ENCODE data around the gene SEMA6B.

Gene SEMA6B

DNA sequence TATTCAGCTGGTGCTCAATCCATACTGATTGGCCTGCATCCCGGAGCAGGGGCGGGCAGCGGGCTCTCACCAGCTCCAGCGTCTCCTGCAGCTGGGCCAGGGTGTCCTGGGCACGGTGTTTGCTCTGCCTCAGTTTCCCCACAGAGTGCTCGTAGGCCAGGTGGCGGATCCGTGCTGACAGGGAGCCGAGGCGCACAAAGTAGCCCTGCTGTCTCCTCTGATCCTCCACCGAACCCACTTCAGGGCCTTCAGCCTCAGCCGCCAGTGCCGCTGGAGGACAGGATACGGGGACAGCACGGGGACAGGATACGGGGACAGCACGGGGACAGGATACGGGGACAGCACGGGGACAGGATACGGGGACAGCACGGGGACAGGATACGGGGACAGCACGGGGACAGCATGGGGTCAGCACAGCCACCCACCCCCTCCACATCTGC, 33.9 kb downstream of the SEMA6B start:
- H3K4me3 ChIP-seq (ENCODE audit: low read depth in 1 of 2, low read length in 1 of 2), result no peak overlapping the region
- H3K27me3 ChIP-seq, result no peaks in the 10 kb centered on the region
- peaks cover 0 to 16% of the 10 kb centered on the region in 2 experiments for H3K4me1 ChIP-seq (ENCODE audit: control insufficient read depth in 1 of 2, insufficient read depth in 1 of 2, low read depth in 1 of 2, low read length in 1 of 2)
- TF ChIP-seq, protein P1, sequence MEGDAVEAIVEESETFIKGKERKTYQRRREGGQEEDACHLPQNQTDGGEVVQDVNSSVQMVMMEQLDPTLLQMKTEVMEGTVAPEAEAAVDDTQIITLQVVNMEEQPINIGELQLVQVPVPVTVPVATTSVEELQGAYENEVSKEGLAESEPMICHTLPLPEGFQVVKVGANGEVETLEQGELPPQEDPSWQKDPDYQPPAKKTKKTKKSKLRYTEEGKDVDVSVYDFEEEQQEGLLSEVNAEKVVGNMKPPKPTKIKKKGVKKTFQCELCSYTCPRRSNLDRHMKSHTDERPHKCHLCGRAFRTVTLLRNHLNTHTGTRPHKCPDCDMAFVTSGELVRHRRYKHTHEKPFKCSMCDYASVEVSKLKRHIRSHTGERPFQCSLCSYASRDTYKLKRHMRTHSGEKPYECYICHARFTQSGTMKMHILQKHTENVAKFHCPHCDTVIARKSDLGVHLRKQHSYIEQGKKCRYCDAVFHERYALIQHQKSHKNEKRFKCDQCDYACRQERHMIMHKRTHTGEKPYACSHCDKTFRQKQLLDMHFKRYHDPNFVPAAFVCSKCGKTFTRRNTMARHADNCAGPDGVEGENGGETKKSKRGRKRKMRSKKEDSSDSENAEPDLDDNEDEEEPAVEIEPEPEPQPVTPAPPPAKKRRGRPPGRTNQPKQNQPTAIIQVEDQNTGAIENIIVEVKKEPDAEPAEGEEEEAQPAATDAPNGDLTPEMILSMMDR (IDR thresholded peaks at IDR 0.05), result no peak
- H3K9me3 ChIP-seq, result no peaks in the 10 kb centered on the region
- H3K36me3 ChIP-seq, result peaks cover 59% of the 10 kb centered on the region
- no peak overlapping the region for H3K27ac ChIP-seq

DNA sequence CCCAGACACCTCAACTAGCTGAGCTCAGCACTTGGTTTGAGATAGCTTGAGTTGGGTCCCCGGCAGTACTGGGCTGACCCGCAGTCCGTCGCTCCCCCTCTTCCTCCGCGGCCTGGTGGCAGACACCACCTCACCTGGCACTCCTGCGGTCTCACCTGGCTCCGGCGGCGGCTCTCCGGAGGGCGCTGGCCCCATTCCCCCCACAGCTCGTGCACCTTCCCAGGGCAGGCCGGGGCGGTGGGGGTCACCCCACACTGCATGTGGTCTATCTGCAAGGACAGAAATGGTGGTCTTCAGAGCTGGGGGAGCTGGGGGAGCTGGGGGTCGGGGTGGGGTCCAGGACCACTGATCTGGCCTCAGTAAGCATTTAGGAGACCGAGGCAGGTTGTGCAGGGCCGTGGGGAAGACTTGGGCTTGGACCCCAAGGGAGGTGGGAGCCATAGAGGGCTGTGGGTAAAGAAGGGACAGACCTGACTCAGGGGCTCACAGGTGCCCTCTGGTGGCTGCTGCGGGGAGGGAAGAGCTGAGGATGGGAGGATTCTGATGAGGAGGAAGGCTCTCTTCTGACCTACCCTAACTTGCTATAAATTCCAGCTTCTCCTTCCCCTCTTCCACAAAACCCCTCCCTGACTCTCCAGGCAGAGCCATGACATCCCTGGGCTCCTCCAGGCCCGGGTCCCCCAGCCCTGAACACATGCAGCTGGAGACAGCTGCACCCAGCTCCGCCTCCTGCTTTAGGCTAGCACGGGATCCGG, 34.5 kb downstream of the SEMA6B start:
- TF ChIP-seq, protein P1 (IDR thresholded peaks at IDR 0.05), result peak; percentile 79
- H3K36me3 ChIP-seq, result peaks cover 59% of the 10 kb centered on the region
- H3K27me3 ChIP-seq, result no peaks in the 10 kb centered on the region
- H3K27ac ChIP-seq, result no peak overlapping the region
- H3K4me3 ChIP-seq (ENCODE audit: low read depth in 1 of 2, low read length in 1 of 2), result no peak overlapping the region
- peaks cover 0 to 16% of the 10 kb centered on the region in 2 experiments for H3K4me1 ChIP-seq (ENCODE audit: control insufficient read depth in 1 of 2, insufficient read depth in 1 of 2, low read depth in 1 of 2, low read length in 1 of 2)
- no peaks in the 10 kb centered on the region for H3K9me3 ChIP-seq

GRCh38 chr19:4523306-4524110, 36.0 kb downstream of the SEMA6B start:
- Histone ChIP-seq H3K9me3 (no peaks in the 10 kb centered on the region), H3K4me1 (ENCODE audit: control insufficient read depth in 1 of 2, insufficient read depth in 1 of 2, low read depth in 1 of 2, low read length in 1 of 2) (peaks cover 8 to 22% of the 10 kb centered on the region in 2 experiments), H3K27ac (no peak overlapping the region), H3K27me3 (no peaks in the 10 kb centered on the region), H3K4me3 (ENCODE audit: low read depth in 1 of 2, low read length in 1 of 2) (no peak overlapping the region), H3K36me3 (peaks cover 52% of the 10 kb centered on the region)
- TF ChIP-seq, protein P1 (IDR thresholded peaks at IDR 0.05), result peak; percentile 71

DNA sequence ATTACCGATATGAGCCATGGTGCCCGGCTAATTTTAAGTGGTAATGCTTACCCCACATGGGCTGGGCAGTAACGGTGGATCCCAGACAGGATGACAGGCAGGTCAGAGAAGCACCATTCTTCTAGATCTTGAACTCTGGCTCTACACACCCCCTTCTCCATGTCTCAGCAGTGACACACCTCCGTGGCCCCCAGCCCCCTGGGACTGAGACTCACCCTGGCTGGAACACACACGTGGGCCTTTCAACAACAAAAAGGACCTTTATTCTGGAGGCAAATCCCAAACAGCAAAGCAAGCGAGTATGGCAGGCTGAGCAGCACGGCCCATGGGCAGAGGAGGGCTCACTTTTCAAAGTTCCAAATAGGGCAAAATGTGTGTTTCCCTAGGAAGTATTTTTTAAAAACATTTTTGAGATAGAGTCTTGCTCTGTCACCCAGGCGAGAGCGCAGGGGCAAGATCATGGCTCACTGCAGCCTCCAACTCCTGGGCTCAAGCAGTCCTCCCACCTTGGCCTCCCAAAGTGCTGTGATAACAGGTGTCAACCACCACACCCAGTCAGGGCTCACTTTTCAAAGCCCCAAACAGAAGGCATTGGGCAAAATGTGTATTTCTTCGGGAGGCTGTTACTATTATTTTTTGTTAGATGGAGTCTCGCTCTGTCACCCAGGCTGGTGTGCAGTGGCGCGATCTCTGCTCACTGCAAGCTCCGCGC, 37.0 kb downstream of the SEMA6B start:
- Histone ChIP-seq H3K9me3 (no peaks in the 10 kb centered on the region), H3K4me3 (ENCODE audit: low read depth in 1 of 2, low read length in 1 of 2) (no peak overlapping the region), H3K27me3 (no peaks in the 10 kb centered on the region), H3K27ac (no peak overlapping the region), H3K4me1 (ENCODE audit: control insufficient read depth in 1 of 2, insufficient read depth in 1 of 2, low read depth in 1 of 2, low read length in 1 of 2) (peaks cover 14 to 28% of the 10 kb centered on the region in 2 experiments), H3K36me3 (peaks cover 52% of the 10 kb centered on the region)
- TF ChIP-seq, protein P1 (IDR thresholded peaks at IDR 0.05), result no peak

GRCh38 chr19:4521888-4522242, 37.6 kb downstream of the SEMA6B start:
- no peak overlapping the region for H3K4me3 ChIP-seq (ENCODE audit: low read depth in 1 of 2, low read length in 1 of 2)
- no peaks in the 10 kb centered on the region for H3K9me3 ChIP-seq
- peaks cover 58% of the 10 kb centered on the region for H3K36me3 ChIP-seq
- no peak overlapping the region for H3K27ac ChIP-seq
- TF ChIP-seq, protein P1 (IDR thresholded peaks at IDR 0.05), result no peak
- H3K27me3 ChIP-seq, result no peaks in the 10 kb centered on the region
- H3K4me1 ChIP-seq (ENCODE audit: control insufficient read depth in 1 of 2, insufficient read depth in 1 of 2, low read depth in 1 of 2, low read length in 1 of 2), result peaks cover 14 to 28% of the 10 kb centered on the region in 2 experiments
